Measurements from ENCODE around the gene IGF1.
"Not testable (repeated sequence)": the region's sequence is repeated elsewhere in the genome, so short reads cannot be mapped to it uniquely, and the experiment has no call there.

The IGF1 gene

GRCh38 chr12:102468261-102468915 lies 12.0 kb downstream of the IGF1 start:
- no peak for DNase-seq
- in situ Hi-C loops (cut with MboI; ENCODE audit: low pct_unique_long_range_greater_than_20kb, low sequenced_read_pairs) = no loop called here

- DNase-seq = no peak
- in situ Hi-C loops (cut with MboI; ENCODE audit: low pct_unique_long_range_greater_than_20kb, low sequenced_read_pairs) = no loop called here
Measured at GRCh38 chr12:102465762-102466560, 14.4 kb downstream of the IGF1 start.

- DNase-seq = no peak
- in situ Hi-C loops (cut with MboI; ENCODE audit: low pct_unique_long_range_greater_than_20kb, low sequenced_read_pairs) = no loop called here
Measured at GRCh38 chr12:102463659-102464249, 16.6 kb downstream of the IGF1 start.

- in situ Hi-C loops (cut with MboI; ENCODE audit: low pct_unique_long_range_greater_than_20kb, low sequenced_read_pairs) = no loop called here
- DNase-seq = no peak
Measured at GRCh38 chr12:102462795-102463465, 17.4 kb downstream of the IGF1 start.

GRCh38 chr12:102462386-102462785 lies 18.0 kb downstream of the IGF1 start:
- DNase-seq = no peak
- in situ Hi-C loops (cut with MboI; ENCODE audit: low pct_unique_long_range_greater_than_20kb, low sequenced_read_pairs) = no loop called here

GRCh38 chr12:102461501-102461900 lies 18.9 kb downstream of the IGF1 start:
- in situ Hi-C loops (cut with MboI; ENCODE audit: low pct_unique_long_range_greater_than_20kb, low sequenced_read_pairs) = no loop called here
- DNase-seq = no peak

GRCh38 chr12:102459314-102459713 lies 21.0 kb downstream of the IGF1 start:
- no peak for DNase-seq
- in situ Hi-C loops (cut with MboI; ENCODE audit: low pct_unique_long_range_greater_than_20kb, low sequenced_read_pairs) = no loop called here

- no peak for DNase-seq
- in situ Hi-C loops (cut with MboI; ENCODE audit: low pct_unique_long_range_greater_than_20kb, low sequenced_read_pairs) = no loop called here
Measured at GRCh38 chr12:102454808-102455760, 25.3 kb downstream of the IGF1 start.

- DNase-seq = no peak
- in situ Hi-C loops (cut with MboI; ENCODE audit: low pct_unique_long_range_greater_than_20kb, low sequenced_read_pairs) = no loop called here
Measured at GRCh38 chr12:102454330-102454729, 26.0 kb downstream of the IGF1 start.

- in situ Hi-C loops (cut with MboI; ENCODE audit: low pct_unique_long_range_greater_than_20kb, low sequenced_read_pairs) = no loop called here
- no peak for DNase-seq
Measured at GRCh38 chr12:102452605-102453004, 27.8 kb downstream of the IGF1 start.

- DNase-seq; in situ Hi-C loops (cut with MboI; ENCODE audit: low pct_unique_long_range_greater_than_20kb, low sequenced_read_pairs): not testable (repeated sequence)
Measured at GRCh38 chr12:102449018-102449417, 31.3 kb downstream of the IGF1 start.

GRCh38 chr12:102447426-102447825 lies 32.9 kb downstream of the IGF1 start:
- DNase-seq; in situ Hi-C loops (cut with MboI; ENCODE audit: low pct_unique_long_range_greater_than_20kb, low sequenced_read_pairs): not testable (repeated sequence)

- in situ Hi-C loops (cut with MboI; ENCODE audit: low pct_unique_long_range_greater_than_20kb, low sequenced_read_pairs) = no loop called here
- DNase-seq = no peak
Measured at GRCh38 chr12:102444707-102445106, 35.7 kb downstream of the IGF1 start.

GRCh38 chr12:102444093-102444492 lies 36.3 kb downstream of the IGF1 start:
- DNase-seq = no peak
- in situ Hi-C loops (cut with MboI; ENCODE audit: low pct_unique_long_range_greater_than_20kb, low sequenced_read_pairs) = no loop called here

GRCh38 chr12:102441077-102441596 lies 39.2 kb downstream of the IGF1 start:
- in situ Hi-C loops (cut with MboI; ENCODE audit: low pct_unique_long_range_greater_than_20kb, low sequenced_read_pairs) = no loop called here
- DNase-seq = no peak

GRCh38 chr12:102439426-102440405 lies 40.6 kb downstream of the IGF1 start:
- in situ Hi-C loops (cut with MboI; ENCODE audit: low pct_unique_long_range_greater_than_20kb, low sequenced_read_pairs) = no loop called here
- DNase-seq = no peak

- no peak for DNase-seq
- in situ Hi-C loops (cut with MboI; ENCODE audit: low pct_unique_long_range_greater_than_20kb, low sequenced_read_pairs) = no loop called here
Measured at GRCh38 chr12:102438827-102439210, 41.5 kb downstream of the IGF1 start.
